Measurements from ENCODE around the gene SETD5.

- TF ChIP-seq CTCF (IDR thresholded peaks at IDR 0.05) (no peak), POLR2A (IDR thresholded peaks at IDR 0.05) (no peak)
These were observed 53.6 kb downstream of the SETD5 start for GRCh38 chr3:9450991-9451390.
